Motor neuron (in vitro differentiated cells): Measurements from ENCODE around the gene ALDH1A1. TPM values are rescaled to one million over a fixed set of nuclear protein-coding genes. Genes with fewer than 3 reads are reported as not detected.

Experiments used
- ATAC-seq, 8 experiments: fragments of 200-7000 bp; cut with Tn5 transposase; replicated peaks in 6 of 8; 2 replicates each; pipeline ENCODE4 v1.8.0; 2021; ENCODE audit warnings: mild to moderate bottlenecking in 8 of 8, moderate library complexity in 8 of 8
- H3K27ac ChIP-seq, 2 donors: fragments of 250-450 bp; sonication (Bioruptor Pico); 2 replicates each; pipeline ENCODE4 v1.9.0; 2021; ENCODE audit warnings: antibody characterized with exemption in 2 of 2, mild to moderate bottlenecking in 2 of 2, moderate library complexity in 1 of 2
- H3K4me1 ChIP-seq, 2 donors: fragments of 250-450 bp; sonication (Bioruptor Pico); replicated peaks in 1 of 2; 2 replicates each; pipeline ENCODE4 v1.6.1; 2021; ENCODE audit warnings: antibody characterized with exemption in 2 of 2, mild to moderate bottlenecking in 2 of 2, moderate library complexity in 1 of 2
- H3K4me3 ChIP-seq, 5 donors: fragments of 250-450 bp; sonication (Bioruptor Pico); 2 replicates each; pipeline ENCODE4 v1.9.0; 2021; ENCODE audit warnings: antibody characterized with exemption in 5 of 5, mild to moderate bottlenecking in 5 of 5, moderate library complexity in 4 of 5
- WGBS, 10 experiments: fragments of 450-650 bp; shearing (Covaris generic); methylation state at CpG; one replicate each; pipeline ENCODE4 v1.0.0; 2022; 5-methylcytosine and 5-hydroxymethylcytosine counted together
- in situ Hi-C, 9 experiments: fragments of 400-800 bp; cut with MboI; loops; one replicate each; pipeline ENCODE4 v1.15.0; 2021; ENCODE audit warnings: low sequenced_read_pairs in 9 of 9, low pct_unique_long_range_greater_than_20kb in 2 of 9; ENCODE audit not compliant: unreplicated experiment in 9 of 9
- total RNA-seq, 8 experiments: library from RNA; unstranded; fragments of 300-600 nt; gene quantifications; 2 replicates each; pipeline versions ENCODE4 v1.2.3 to v1.2.4, GENCODE V29; 2022

The ALDH1A1 gene
- total RNA-seq, 8 experiments from 2014 or later, result 0.14 to 7.8 (median 0.31) TPM; not detected in 3

GRCh38 chr9:72931897-72932296 lies 21.0 kb downstream of the ALDH1A1 start:
- in situ Hi-C loops, result no loop called here
- no peak for ATAC-seq
- Histone ChIP-seq H3K4me3 (no peak overlapping the region), H3K27ac (no peak overlapping the region), H3K4me1 (no peaks in the 10 kb centered on the region)

GRCh38 chr9:72931437-72931836 lies 21.4 kb downstream of the ALDH1A1 start:
- H3K4me1 ChIP-seq, result no peaks in the 10 kb centered on the region
- 0 to 100% (median 59%) methylated on average over 1 of the region's 1 CpG for WGBS, 10 experiments
- no peak for ATAC-seq
- no peak overlapping the region for H3K4me3 ChIP-seq
- H3K27ac ChIP-seq, result no peak overlapping the region
- in situ Hi-C loops, result no loop called here

GRCh38 chr9:72930828-72931227 lies 22.0 kb downstream of the ALDH1A1 start:
- H3K4me1 ChIP-seq, result no peaks in the 10 kb centered on the region
- no peak overlapping the region for H3K27ac ChIP-seq
- in situ Hi-C loops, result no loop called here
- 40 to 100% (median 86%) methylated on average over 1 to 10 of the region's 10 CpGs; no CpG with 5 or more reads in 1 of the 10 experiments for WGBS, 10 experiments
- no peak overlapping the region for H3K4me3 ChIP-seq
- no peak for ATAC-seq

GRCh38 chr9:72929542-72929941 lies 23.3 kb downstream of the ALDH1A1 start:
- Histone ChIP-seq H3K4me3 (no peak overlapping the region), H3K27ac (no peak overlapping the region), H3K4me1 (no peaks in the 10 kb centered on the region)
- WGBS, 10 experiments, result 50 to 100% (median 89%) methylated on average over 1 of the region's 1 CpG
- no peak for ATAC-seq
- in situ Hi-C loops, result no loop called here

GRCh38 chr9:72928042-72928507 lies 24.8 kb downstream of the ALDH1A1 start:
- in situ Hi-C loops, result no loop called here
- Histone ChIP-seq H3K4me1 (no peaks in the 10 kb centered on the region), H3K4me3 (no peak overlapping the region), H3K27ac (no peak overlapping the region)
- WGBS, 10 experiments, result 38 to 100% (median 88%) methylated on average over 1 to 4 of the region's 4 CpGs; no CpG with 5 or more reads in 1 of the 10 experiments
- ATAC-seq, result no peak

- in situ Hi-C loops, result no loop called here
- no peak overlapping the region for H3K4me3 ChIP-seq
- H3K27ac ChIP-seq, result no peak overlapping the region
- 83 to 100% (median 100%) methylated on average over 1 of the region's 1 CpG; no CpG with 5 or more reads in 4 of the 10 experiments for WGBS, 10 experiments
- no peak for ATAC-seq
- H3K4me1 ChIP-seq, result no peaks in the 10 kb centered on the region
Observed at GRCh38 chr9:72926506-72926905, 26.3 kb downstream of the ALDH1A1 start.

GRCh38 chr9:72925891-72926290 lies 27.0 kb downstream of the ALDH1A1 start:
- Histone ChIP-seq H3K4me1 (no peaks in the 10 kb centered on the region), H3K27ac (no peak overlapping the region), H3K4me3 (no peak overlapping the region)
- in situ Hi-C loops, result no loop called here
- ATAC-seq, result no peak
- 0 to 100% (median 88%) methylated on average over 1 of the region's 1 CpG; no CpG with 5 or more reads in 2 of the 10 experiments for WGBS, 10 experiments

GRCh38 chr9:72925126-72925789 lies 27.6 kb downstream of the ALDH1A1 start:
- WGBS, 10 experiments, result 18 to 89% (median 76%) methylated on average over 3 to 6 of the region's 6 CpGs
- no peak overlapping the region for H3K4me3 ChIP-seq
- H3K27ac ChIP-seq, result no peak overlapping the region
- ATAC-seq, result peak in 1 of 8 experiments; percentile 29
- H3K4me1 ChIP-seq, result no peaks in the 10 kb centered on the region
- in situ Hi-C loops, result no loop called here

GRCh38 chr9:72924154-72924790 lies 28.6 kb downstream of the ALDH1A1 start:
- 29 to 100% (median 86%) methylated on average over 1 of the region's 1 CpG; no CpG with 5 or more reads in 1 of the 10 experiments for WGBS, 10 experiments
- Histone ChIP-seq H3K4me3 (no peak overlapping the region), H3K27ac (no peak overlapping the region), H3K4me1 (no peaks in the 10 kb centered on the region)
- no peak for ATAC-seq
- in situ Hi-C loops, result no loop called here

GRCh38 chr9:72923077-72923476 lies 29.8 kb downstream of the ALDH1A1 start:
- in situ Hi-C loops, result no loop called here
- Histone ChIP-seq H3K4me1 (no peaks in the 10 kb centered on the region), H3K4me3 (no peak overlapping the region), H3K27ac (no peak overlapping the region)
- ATAC-seq, result no peak
- 25 to 100% (median 89%) methylated on average over 1 of the region's 1 CpG; no CpG with 5 or more reads in 4 of the 10 experiments for WGBS, 10 experiments

- in situ Hi-C loops, result no loop called here
- WGBS, 10 experiments, result 39 to 96% (median 80%) methylated on average over 2 to 5 of the region's 5 CpGs
- no peak for ATAC-seq
Observed at GRCh38 chr9:72921888-72922654, 30.8 kb downstream of the ALDH1A1 start.

GRCh38 chr9:72919246-72919945 lies 33.5 kb downstream of the ALDH1A1 start:
- 54 to 100% (median 91%) methylated on average over 1 to 4 of the region's 4 CpGs for WGBS, 10 experiments
- ATAC-seq, result no peak
- in situ Hi-C loops, result no loop called here
- no peak overlapping the region for H3K27ac ChIP-seq
- no peak overlapping the region for H3K4me3 ChIP-seq
- no peaks in the 10 kb centered on the region for H3K4me1 ChIP-seq

More at GRCh38 chr9:72921888-72922654, 30.8 kb downstream of the ALDH1A1 start:
- Histone ChIP-seq H3K4me1 (no peaks in the 10 kb centered on the region), H3K27ac (no peak overlapping the region), H3K4me3 (no peak overlapping the region)
